HPDE6-E6E7 (cell line): ENCODE data around the gene TSEN2.
"Not testable (repeated sequence)": the region's sequence is repeated elsewhere in the genome, so short reads cannot be mapped to it uniquely, and the experiment has no call there.

Experiments
- DNase-seq: peaks from one replicate; pipeline ENCODE4 v3.0.0; 2011; ENCODE audit warnings: missing footprints; ENCODE audit errors: extremely low spot score

TSEN2 gene

DNA sequence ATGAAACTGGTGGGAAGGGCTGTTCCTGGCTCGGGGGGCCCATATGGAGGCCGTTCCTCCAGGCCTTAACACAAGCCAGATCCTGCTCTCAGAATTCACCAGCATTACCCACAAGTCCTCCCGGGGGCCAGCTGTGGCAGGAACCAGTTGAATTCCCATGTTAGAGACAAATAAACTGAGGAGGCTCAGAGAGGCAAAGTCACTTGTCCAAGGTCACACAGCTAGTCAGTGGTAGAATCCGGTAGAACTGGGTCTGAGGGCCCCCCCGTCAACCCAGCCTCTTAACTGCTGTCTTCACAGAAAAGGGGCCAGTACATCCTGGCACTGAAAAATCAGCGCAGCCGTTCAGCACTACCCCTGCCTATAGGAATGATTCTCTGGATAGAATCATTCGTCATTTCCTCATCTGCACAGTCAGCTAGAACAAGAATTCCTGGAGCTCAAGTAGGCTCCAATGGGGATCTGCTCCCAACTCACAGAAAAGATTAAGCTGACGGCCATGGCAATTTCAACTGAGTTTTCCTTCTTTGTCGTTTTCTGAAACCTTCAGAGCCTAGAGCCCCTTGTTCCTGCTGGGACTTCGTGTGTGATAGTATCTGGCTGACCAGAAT lies 12.2 kb upstream of the TSEN2 start:
- no peak for DNase-seq

DNA sequence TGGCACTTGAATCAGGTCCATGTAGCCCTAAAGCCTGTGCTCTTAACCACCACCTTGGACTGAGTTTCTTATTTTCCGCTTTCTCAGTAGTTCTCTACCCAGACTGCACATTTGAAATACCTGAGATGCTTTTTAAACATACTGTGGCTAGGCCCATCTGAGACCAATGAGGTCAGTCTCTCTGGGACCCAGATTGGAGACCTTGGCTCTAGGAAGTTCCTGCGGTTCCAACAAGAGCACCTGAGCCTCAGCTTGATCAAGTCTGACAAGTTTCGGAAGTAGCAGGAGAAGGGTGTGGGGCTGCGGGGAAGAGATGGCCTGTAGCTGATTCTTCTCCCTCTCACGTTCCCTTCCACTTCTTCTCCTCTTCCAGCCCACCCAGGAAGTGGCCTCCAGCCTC lies 11.5 kb upstream of the TSEN2 start:
- no peak for DNase-seq

DNA sequence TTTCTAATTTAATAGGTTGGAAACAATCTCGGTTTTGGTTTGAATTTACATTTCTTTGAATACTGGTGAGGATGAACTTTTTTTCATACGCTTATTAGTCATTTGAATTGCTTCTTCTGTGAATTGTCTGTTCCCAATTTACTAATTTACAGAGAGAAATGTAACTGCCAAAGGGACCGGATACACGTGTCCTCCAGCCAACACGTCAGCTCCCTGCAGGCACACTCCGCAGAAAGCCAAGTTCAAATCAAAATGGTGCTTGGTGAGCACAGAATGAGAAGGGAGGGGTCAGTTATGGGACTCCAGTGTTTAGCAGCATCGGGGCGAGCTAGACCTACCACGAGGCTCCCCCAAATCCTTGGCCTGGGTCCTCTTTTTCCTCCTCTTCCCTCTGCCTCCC lies 10.8 kb upstream of the TSEN2 start:
- DNase-seq: no peak

DNA sequence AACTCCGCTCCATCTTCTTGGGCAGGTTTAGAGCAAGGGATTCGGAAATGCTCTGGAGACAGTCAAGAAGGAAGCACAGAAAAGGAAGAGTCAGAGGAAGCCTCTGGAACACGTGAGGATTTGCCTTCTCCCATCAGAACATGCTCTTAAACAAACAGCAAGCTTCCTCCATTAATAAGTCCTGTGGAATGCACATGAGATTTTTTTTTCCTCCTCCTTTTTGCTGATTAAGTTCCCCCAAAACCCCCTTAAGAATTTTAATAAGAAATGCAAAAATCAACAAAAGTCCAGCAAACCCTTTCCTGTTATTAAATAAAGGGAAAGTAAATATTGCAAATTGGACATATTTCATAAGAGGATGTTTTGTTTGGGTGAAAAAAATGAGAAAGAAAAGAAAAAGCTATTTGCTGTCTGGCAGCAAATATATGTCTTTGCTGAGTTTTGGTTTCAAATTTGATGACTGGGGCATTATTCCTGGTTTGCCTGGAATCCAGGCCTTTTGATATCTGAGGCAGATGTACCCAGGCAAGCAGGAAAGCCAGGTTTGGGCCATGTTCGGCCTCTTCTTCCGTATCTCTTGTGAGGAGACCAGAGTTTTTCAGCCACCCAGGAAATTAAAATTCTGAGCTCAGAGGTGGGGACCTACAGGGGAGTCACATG lies 7.9 kb upstream of the TSEN2 start:
- DNase-seq: no peak

DNA sequence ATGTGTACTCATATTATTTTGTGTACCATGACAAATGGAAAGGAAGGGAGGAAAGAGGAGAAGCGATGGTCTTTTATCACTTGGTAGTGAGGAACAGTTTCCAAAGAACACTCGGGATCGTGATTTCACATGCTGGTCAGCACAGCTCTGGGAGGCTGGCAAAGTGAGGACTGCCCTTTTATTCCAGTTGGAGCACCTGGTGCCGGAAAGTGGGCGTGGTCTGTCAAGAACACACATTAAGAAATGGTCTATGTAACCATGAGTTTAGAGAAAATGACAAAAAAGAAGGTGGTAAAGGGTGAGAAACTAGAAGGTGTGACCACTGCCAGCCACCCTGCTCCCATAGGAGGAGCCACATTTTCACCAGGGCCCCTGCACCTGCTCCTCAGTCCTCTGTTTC lies 7.0 kb upstream of the TSEN2 start:
- DNase-seq: no peak

DNA sequence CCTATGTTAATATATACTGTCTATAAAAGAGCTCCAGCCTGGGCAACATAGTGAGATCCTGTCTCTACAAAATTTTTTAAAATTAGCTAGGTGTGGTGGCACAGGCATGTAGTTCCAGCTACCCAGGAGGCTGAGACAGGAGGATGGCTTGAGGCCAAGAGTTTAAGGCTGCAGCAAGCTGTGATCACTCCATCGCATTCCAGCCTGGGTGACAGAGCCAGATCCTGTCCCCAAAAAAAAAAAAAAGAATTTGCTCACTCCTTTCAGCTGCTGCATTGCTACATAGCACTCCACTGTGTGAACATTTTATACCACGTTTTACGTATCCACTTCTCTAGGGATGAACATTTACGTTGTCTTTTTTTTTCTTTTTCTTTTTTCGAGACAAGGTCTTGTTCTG lies 6.0 kb upstream of the TSEN2 start:
- DNase-seq: no peak

DNA sequence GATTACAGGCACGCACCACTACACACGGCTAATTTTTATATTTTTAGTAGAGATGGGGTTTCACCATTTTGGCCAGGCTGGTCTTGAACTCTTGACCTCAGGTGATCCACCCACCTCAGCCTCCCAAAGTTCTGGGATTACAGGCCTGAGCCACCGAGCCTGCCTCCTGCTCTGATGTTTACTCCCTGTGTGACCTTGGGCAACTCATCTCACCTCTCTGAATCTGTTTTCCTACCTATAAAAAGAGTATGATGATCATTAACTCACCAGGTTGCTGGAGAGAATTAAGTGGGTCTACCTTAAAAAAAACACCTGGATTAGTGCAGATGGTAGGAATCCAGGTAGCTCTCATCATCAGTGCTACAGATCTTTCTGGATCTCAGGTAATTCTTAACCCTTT lies 5.1 kb upstream of the TSEN2 start:
- not testable (repeated sequence) for DNase-seq

DNA sequence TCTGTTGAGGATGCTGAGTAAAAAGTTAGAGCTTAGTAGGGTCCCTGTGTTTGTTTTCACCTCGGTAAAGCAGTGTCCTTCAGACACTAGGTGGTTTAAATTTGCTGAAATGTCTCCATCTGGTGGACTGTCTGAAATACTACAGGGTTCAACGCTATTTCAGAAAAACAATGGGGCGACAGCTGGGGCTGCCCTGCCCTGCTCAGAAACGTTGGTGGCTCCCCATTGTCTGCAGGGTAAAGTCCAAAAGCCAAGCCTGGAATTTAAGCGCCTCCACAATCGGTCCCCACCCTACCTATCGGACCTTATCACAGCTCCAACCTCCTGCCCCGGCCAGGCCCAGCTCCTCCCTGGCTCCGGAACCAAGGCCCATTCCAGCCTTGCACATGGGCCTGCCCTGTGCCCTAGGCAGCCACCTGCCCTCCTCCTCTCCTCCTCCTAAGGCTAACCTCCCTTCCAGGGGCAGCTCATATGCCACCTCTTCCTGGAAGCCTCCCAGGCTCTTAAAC lies 4.3 kb upstream of the TSEN2 start:
- peak; percentile 6 for DNase-seq

DNA sequence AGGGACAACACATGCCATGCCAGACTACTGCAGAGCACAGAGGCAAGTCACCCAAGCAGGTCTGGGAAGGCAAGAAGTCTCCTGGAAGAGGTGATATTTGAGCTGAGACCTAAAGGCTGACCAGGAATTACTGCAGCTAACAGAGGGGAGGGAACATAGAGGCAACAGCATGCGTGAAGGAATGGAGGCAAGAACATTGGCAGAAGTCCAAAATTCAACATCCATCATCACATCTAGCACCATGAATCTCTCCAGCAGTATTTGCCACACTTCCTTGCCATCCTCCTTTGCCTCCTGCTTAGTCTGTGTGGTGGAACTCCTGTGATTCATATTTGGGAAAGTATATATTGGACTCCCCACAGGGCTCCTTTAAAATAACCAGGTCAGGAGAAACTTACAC lies 870 bp upstream of the TSEN2 start:
- no peak for DNase-seq

DNA sequence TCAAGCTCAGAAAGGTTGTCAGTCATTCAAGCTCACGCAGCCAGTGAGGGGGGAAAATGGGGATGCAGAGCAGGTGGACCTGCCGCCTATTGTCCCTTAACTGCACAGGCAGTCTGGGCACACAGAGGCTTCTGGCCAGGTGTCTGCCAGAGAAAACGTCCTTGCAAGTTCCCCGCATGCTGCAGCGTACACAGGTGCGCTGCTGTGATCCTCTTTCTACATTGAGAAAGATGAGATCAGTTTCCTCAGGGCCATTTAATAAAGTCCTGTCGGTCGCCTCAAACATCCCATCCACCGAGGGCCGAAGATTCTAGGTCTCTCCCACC lies 445 bp upstream of the TSEN2 start:
- DNase-seq: no peak

DNA sequence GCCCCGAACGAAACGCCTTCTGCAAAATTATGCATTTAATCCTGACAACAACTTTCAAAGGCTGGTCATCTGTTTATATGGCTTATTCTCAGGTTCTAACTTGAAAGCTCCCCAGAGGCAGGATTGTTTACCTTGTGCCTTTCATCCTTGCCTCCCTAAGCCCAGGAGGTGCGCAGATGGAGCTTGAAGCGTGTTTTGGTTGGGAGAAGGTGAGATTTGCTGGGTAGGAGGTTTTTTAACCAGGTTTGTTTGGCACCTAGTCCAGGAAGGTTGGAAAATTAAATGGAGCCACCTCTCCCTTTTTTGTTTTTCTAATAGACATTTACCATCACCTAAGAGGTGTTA lies 675 bp downstream of the TSEN2 start:
- no peak for DNase-seq

DNA sequence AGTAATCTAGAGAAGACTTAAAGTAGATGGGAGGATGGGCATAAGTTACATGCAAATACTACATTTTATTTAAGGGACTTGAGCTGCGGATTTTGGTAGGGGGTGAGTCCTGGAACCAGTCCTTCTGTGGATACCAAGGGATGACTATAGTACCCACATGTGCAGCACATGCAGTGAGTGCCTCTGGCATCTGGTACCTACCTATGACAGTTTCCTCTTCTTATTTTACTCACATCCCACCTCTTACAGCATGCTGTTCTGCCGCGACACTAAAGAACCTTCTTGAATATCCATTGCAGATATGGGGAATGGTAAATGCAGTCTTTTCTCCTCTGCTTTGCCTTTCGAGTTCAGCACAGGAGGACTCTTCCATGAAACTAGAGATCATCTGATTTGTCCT lies 1.7 kb downstream of the TSEN2 start:
- no peak for DNase-seq

DNA sequence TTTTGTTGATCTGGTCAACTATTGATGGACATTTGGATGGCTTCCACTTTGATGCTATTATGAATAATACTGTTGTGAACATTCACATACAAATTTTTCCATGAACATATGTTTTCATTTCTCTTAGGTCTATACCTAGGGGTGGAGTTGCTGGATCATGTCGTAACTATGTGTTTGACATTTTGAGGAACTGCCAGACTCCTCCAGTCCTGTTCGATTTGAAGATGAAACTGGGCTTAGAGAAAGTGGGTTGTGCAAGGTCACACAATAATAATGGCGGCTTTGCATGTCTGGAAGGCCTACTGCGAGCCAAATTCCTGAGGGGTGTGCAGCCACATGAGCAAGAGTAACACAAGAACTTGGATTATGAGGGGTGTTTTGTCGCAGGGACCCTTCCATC lies 2.6 kb downstream of the TSEN2 start:
- no peak for DNase-seq

DNA sequence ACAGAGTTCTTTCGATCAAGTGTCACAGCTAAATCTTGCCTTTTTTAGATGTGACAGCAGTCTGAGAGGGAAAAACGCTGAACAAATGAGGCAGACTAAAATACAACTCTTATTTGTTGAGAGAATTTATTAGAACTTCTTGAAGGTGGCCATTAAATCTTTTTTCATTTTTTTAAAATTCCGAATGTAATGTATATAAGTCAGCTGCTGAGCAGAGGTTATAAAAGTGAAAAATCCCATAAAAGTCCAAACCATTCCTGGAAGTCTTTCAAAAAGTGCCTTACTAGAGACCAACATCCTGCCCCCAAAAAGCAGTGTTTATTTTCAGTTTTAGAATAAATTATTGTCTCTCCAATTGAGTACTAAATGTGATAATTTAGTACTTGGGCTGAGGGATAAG lies 3.1 kb downstream of the TSEN2 start:
- no peak for DNase-seq

DNA sequence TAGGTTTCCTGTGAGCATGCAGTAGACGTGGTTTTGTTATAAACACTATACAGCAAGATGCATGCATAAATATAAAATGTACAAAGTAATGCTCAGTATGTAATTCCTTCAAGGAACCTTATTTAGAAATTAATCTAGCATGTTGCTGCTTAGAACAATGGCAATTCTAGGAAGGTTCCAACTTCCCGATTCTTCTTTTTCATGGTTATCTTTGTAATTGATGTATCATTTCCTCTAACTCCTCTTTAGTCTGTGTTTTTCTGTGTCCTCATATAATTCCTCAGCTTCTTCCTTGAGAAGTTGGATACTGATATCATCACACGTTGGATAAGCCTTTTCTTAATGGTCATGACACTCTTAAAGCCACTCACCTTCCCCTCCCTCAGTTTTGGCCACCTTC lies 3.5 kb downstream of the TSEN2 start:
- no peak for DNase-seq

DNA sequence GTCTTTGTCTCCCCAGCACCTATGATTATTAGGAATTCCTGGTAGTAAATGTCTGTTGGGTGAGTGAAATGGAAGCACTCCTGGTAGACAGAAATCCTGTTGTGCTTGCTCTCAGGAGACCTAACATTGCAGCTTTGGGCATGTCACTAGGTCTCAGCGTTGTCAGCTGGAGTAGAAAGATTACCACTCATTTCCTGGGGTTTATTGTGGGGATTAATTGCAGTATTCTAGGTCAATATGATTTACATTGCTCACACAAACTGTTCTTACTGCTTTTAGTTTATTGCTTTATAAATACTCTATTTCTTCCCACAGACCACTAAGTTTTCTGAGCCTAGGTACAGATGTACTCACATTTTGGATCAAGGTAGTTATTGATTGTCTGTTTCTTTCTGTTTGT lies 5.1 kb downstream of the TSEN2 start:
- no peak for DNase-seq

DNA sequence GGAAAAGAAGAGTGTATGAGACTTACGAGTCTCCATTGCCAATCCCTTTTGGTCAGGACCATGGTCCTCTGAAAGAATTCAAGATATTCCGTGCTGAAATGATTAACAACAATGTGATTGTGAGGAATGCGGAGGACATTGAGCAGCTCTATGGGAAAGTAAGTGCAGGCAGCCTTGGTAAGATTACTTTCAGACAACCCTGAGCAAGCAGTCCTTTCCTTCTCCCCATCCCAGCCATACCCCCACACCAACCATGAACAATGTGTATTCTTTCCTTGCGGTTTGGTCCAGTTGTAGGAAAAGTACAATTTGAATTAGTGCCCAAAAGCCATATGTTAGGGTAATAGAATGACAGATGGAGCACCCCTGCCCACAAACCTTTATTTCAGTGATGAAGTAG lies 5.6 kb downstream of the TSEN2 start:
- no peak for DNase-seq

DNA sequence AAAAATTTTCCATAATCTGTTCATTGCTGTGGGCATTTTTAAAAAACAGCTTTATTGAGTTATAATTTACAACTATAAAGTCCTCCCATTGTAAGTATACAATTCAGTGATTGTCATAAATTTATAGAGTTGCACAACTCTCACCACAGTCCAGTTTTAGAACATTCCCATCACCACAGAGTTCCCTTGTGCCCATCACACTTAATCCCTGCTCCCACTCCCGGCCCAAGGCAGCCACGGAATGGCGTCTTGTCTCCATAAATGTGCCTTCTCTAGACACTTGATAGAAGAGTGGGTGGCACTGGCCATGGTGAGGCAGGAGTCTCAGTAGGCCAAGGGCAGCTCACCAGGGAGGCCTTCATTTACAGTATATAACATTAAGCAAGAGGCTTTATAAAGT lies 6.3 kb downstream of the TSEN2 start:
- no peak for DNase-seq

DNA sequence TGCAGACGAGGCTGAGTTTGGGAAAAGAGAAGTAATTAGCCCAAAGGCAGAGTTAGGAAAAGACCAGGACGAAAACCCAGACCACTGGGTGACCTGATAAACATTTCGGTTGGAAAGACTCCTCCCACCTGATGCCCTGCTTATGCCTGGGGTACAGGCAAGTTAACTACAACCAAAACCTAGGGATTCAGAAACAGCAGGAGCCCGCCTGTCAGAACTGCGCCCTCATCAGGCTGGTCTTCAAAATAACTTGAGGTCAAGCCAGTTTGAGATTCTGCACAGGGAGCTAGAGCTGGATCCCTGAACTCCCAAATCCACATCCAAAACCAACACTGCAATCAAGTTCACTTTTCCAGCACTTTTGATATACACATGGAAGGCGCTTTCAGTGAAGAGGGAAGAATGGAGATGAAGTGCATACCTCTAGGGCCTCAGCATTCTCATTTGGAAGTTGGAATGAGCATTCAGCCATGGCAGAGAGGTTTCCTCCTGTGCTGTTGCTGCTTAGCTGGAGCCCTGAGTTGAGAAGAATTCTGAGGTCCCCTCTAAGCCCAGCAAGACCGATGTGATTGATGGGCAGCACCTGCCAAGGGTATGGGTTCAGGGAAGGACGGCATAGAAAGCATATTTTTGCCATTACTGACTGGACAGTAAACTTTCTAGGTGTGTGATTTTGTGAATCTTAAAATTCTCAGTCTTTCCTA lies 11.6 kb downstream of the TSEN2 start:
- DNase-seq: no peak

DNA sequence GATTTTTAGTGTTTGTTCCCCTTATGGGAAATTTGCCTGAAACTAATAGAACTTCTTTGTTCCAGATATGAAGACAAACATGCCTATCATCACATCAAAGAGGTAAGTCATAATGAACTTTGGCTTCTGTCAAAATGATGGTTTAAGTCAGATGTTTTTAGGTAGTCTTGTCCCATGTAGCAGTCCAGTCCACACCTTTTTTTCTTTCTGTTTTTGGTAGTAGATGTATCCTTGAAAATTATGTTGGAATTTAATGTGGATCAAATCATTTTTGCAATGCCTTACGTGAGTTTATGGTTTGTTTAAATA lies 12.1 kb downstream of the TSEN2 start:
- DNase-seq: no peak

DNA sequence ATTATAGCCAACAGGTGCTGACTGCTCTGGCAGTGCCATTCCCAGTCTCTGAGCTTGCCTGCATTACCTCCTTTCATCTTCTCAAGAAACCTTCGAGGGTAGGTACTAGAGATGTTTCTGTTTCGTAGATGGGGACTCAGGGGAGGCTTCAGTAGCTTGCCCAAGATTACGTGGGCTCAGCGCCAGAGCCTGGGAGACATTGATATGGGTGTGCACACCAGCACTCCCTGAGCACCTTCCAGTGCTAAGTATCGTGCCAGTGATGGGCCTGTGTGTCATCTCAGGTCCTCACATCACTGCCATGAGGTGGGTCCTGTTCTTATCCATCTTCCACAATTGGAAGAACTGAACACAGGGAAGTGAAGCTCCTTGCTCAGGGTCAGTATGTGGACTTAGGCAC lies 15.2 kb downstream of the TSEN2 start:
- no peak for DNase-seq

DNA sequence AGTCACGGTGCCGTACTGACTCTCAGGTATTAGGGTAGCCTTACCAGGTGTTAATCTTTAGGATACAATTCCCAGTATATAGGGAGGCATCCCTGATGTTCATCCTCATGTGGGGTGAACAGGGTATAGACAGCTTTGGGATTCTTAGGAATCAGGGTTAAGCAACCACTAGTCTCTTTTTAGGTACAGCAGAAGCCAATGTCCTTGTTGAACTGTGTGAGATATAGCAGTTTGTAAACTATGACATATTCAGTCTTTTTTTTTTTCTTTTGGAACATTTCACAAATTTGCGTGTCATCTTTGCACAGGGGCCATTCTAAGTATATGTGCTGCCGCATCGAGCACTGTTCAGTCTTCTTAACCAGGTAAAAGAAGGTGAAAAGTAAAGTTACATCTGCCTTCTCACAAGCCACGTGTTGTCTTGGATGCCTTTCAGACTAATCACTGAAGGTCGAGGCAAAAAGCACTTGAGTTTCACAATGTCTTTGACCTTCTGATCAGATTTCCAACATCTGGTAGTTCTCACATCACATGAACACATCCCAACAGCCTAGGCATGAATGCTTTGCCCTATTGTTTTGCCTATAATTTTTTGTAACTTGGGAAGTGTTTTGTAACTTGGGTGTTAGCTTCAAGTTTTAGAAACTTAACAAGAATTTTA lies 17.2 kb downstream of the TSEN2 start:
- DNase-seq: no peak
